PC-3 (cell line): Measurements from ENCODE around the gene CYP4F11. TPM values are rescaled to one million over a fixed set of nuclear protein-coding genes. Genes with fewer than 3 reads are reported as not detected.

ENCODE experiments used
- ATAC-seq: fragments of 200-7000 bp; cut with Tn5 transposase; 2 replicates; pipeline ENCODE4 v1.9.1; 2020; ENCODE audit warnings: mild to moderate bottlenecking, moderate library complexity
- BruUV-seq: library from RNA; stranded (reverse); fragments of 400-500 nt; replicated peaks from 2 replicates; lab custom pipeline; 2021; lab: Mats Ljungman, UMichigan
- CTCF ChIA-PET: fragments of 300-600 bp; sonication (Branson Sonifier 250); formaldehyde crosslinking; loops from one replicate; lab custom pipeline; 2022; ENCODE audit warnings: antibody characterized with exemption; lab: Charles Lee
- POLR2A ChIA-PET: fragments of 300-600 bp; sonication (Branson Sonifier 250); formaldehyde crosslinking; loops from one replicate; lab custom pipeline; 2022; ENCODE audit warnings: antibody characterized with exemption; ENCODE audit not compliant: unreplicated experiment; lab: Charles Lee
- DNase-seq: peaks from one replicate; pipeline ENCODE4 v3.0.0-alpha.2; 2015
- H2AFZ ChIP-seq: fragments of 300-600 bp; sonication (generic); 2 replicates; pipeline ENCODE4 v1.6.0; 2016; ENCODE audit warnings: antibody characterized with exemption, low read length
- H3F3A ChIP-seq: fragments of 300-600 bp; sonication (generic); one replicate; pipeline ENCODE4 v1.6.0; 2017; ENCODE audit warnings: antibody characterized with exemption, low read length, control low read depth, mild to moderate bottlenecking; ENCODE audit not compliant: unreplicated experiment
- H3K27ac ChIP-seq: fragments of 300-600 bp; sonication (generic); 2 replicates; pipeline ENCODE4 v1.5.1; 2016; ENCODE audit warnings: mild to moderate bottlenecking, low read length
- H3K27me3 ChIP-seq: fragments of 300-600 bp; sonication (generic); 2 replicates; pipeline ENCODE4 v1.6.1; 2016; ENCODE audit warnings: low read length, mixed read lengths
- H3K36me3 ChIP-seq: fragments of 300-600 bp; sonication (generic); 2 replicates; pipeline ENCODE4 v1.6.1; 2016; ENCODE audit warnings: low read depth, mixed run types, low read length, mixed read lengths
- H3K4me1 ChIP-seq: fragments of 300-600 bp; sonication (generic); 2 replicates; pipeline ENCODE4 v1.5.1; 2016; ENCODE audit warnings: low read length; ENCODE audit not compliant: insufficient read depth
- H3K4me2 ChIP-seq: fragments of 300-600 bp; sonication (generic); 2 replicates; pipeline ENCODE4 v1.6.0; 2016; ENCODE audit warnings: low read length
- H3K4me3 ChIP-seq: fragments of 300-600 bp; sonication (generic); 2 replicates; pipeline ENCODE4 v1.5.1; 2016; ENCODE audit warnings: mild to moderate bottlenecking, low read length, mixed read lengths
- H3K79me2 ChIP-seq: fragments of 300-600 bp; sonication (generic); 2 replicates; pipeline ENCODE4 v1.6.1; 2017; ENCODE audit warnings: low read length, mixed read lengths
- H3K9ac ChIP-seq: fragments of 300-600 bp; sonication (generic); 2 replicates; pipeline ENCODE4 v1.6.0; 2016; ENCODE audit warnings: mild to moderate bottlenecking, low read length
- H3K9me2 ChIP-seq: fragments of 300-600 bp; sonication (generic); replicated peaks from 2 replicates; pipeline ENCODE4 v1.6.1; 2016; ENCODE audit warnings: mixed run types, low read length, mixed read lengths
- H3K9me3 ChIP-seq: fragments of 300-600 bp; sonication (generic); 2 replicates; pipeline ENCODE4 v1.6.1; 2016; ENCODE audit warnings: low read length, mixed read lengths
- H4K20me1 ChIP-seq: fragments of 300-600 bp; sonication (generic); 2 replicates; pipeline ENCODE4 v1.6.1; 2016; ENCODE audit warnings: low read length, mixed read lengths
- EZH2 ChIP-seq: fragments of 300-600 bp; sonication (generic); IDR thresholded peaks from one replicate; pipeline ENCODE4 v1.6.1; 2017; ENCODE audit warnings: antibody characterized with exemption, mild to moderate bottlenecking, low read length; ENCODE audit not compliant: unreplicated experiment
- EZH2phosphoT487 ChIP-seq: fragments of 300-600 bp; sonication (generic); IDR thresholded peaks from 2 replicates; pipeline ENCODE4 v1.6.1; 2018; ENCODE audit warnings: mild to moderate bottlenecking, antibody characterized with exemption, low read length, borderline replicate concordance
- intact Hi-C: fragments of 100-400 bp; cut with micrococcal nuclease; formaldehyde crosslinking; loops from 2 replicates; pipeline ENCODE4 v1.9.0; 2023
- total RNA-seq: library from RNA; depleted of rRNA; stranded (reverse); fragments of >200 nt; gene quantifications from 2 replicates; pipeline ENCODE4 v1.2.3, GENCODE V29; 2014
- TF ChIP-seq, protein P1 (sequence below): fragments of 300-600 bp; sonication (generic); conservative IDR thresholded peaks from 2 replicates; pipeline ENCODE4 v1.5.1; 2017; ENCODE audit warnings: antibody characterized with exemption, low read depth, mild to moderate bottlenecking, low read length

Gene CYP4F11
- total RNA-seq, 1 experiment from 2014 or later = 0.11 TPM

DNA sequence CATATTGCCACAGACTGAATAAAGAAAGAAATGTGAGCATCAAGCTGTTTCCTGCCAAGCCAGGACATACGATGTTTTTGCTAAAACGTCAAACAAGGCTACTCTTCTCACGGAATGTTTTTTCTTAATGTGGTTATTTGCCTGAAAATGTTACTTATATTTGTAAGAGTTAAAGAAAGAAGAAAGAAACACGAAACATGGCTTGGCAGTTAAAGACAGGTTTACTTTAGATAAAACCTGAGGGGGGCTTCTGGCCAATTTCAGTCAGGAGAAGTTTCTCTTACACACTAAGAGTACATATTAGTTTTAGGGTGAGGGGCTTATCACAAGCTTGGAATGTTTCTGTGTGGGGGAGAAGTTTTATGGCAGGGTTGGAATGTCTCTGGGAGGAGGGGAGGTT lies 10.1 kb upstream of the CYP4F11 start:
- Histone ChIP-seq H3K27me3 (peaks cover 51% of the 10 kb centered on the region), H3K4me3 (no peak overlapping the region), H3K9ac (no peak overlapping the region), H2AFZ (no peak overlapping the region), H3K79me2 (no peaks in the 10 kb centered on the region), H3K4me2 (no peak overlapping the region), H3K9me3 (peaks cover 6% of the 10 kb centered on the region; the same call in 1 of the 2 replicates), H3K4me1 (no peaks in the 10 kb centered on the region), H3K9me2 (no peaks in the 10 kb centered on the region), H4K20me1 (no peaks in the 10 kb centered on the region), H3K27ac (no peak overlapping the region), H3K36me3 (no peaks in the 10 kb centered on the region), H3F3A (no peaks in the 10 kb centered on the region)
- no peak for ATAC-seq
- DNase-seq = no peak
- ChIA-PET CTCF (no interaction called here), POLR2A (no interaction called here)
- BruUV-seq = no TSS peak
- intact Hi-C loops = no loop called here
- TF ChIP-seq EZH2phosphoT487 = no peak
- no peak for TF ChIP-seq EZH2
- TF ChIP-seq, protein P1, sequence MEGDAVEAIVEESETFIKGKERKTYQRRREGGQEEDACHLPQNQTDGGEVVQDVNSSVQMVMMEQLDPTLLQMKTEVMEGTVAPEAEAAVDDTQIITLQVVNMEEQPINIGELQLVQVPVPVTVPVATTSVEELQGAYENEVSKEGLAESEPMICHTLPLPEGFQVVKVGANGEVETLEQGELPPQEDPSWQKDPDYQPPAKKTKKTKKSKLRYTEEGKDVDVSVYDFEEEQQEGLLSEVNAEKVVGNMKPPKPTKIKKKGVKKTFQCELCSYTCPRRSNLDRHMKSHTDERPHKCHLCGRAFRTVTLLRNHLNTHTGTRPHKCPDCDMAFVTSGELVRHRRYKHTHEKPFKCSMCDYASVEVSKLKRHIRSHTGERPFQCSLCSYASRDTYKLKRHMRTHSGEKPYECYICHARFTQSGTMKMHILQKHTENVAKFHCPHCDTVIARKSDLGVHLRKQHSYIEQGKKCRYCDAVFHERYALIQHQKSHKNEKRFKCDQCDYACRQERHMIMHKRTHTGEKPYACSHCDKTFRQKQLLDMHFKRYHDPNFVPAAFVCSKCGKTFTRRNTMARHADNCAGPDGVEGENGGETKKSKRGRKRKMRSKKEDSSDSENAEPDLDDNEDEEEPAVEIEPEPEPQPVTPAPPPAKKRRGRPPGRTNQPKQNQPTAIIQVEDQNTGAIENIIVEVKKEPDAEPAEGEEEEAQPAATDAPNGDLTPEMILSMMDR = no peak

DNA sequence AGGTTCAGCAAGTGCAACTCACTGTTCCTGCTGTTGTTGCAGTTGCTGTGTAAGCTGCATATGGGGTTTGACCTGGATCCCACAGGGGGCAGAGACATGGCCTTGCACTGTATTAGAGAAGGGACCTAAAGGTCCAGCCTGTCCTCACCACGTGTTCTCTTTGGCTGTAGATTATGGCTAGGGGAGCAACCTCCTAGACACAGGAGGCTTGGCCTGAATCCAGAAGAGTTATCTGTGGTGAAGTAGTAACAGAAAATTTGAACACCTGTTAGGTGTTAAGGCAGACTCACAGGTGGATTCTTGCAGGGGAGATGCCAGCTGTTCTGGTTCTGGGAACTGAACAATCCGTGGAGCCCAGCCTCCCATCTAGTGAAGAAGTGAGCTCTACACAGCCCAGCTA lies 3.4 kb upstream of the CYP4F11 start:
- Histone ChIP-seq H2AFZ (no peak overlapping the region), H3K36me3 (no peaks in the 10 kb centered on the region), H3K4me3 (no peak overlapping the region), H3K4me1 (peaks cover 6% of the 10 kb centered on the region), H3K9ac (no peak overlapping the region), H3K27ac (no peak overlapping the region), H3K9me3 (no peaks in the 10 kb centered on the region), H3K27me3 (peaks cover 36% of the 10 kb centered on the region), H3K4me2 (no peak overlapping the region), H4K20me1 (no peaks in the 10 kb centered on the region), H3K9me2 (no peaks in the 10 kb centered on the region), H3K79me2 (no peaks in the 10 kb centered on the region), H3F3A (no peaks in the 10 kb centered on the region)
- no peak for ATAC-seq
- CTCF ChIA-PET = no interaction called here
- TF ChIP-seq, protein P1 = no peak
- TF ChIP-seq EZH2 (no peak), EZH2phosphoT487 (no peak)
- no TSS peak for BruUV-seq
- no peak for DNase-seq
- intact Hi-C loops = no loop called here
- POLR2A ChIA-PET = no interaction called here

DNA sequence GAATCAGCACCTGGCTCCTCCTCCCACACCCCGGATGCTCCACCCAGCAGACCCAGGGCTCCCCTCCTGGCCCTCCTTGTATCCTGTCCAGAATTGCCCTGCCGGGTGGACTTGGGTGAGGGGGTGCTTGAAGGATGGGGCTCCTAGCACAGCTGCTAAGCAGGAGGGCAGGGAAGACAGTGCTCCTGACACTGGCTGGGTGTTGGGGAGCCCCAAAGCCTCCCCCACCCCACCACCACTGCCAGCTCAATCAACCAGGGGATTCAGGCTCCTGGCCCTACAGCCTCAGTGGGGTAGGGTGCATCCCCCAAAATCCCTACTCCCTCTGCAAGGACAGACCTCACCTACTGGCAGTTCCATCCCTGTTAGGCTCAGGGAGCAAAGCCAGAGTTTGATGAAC lies 2.6 kb upstream of the CYP4F11 start:
- no peak overlapping the region for H3K4me2 ChIP-seq
- BruUV-seq = no TSS peak
- H3K4me3 ChIP-seq = no peak overlapping the region
- no peaks in the 10 kb centered on the region for H4K20me1 ChIP-seq
- POLR2A ChIA-PET = no interaction called here
- H3K36me3 ChIP-seq = no peaks in the 10 kb centered on the region
- no peak overlapping the region for H3K9ac ChIP-seq
- intact Hi-C loops = no loop called here
- DNase-seq = no peak
- peaks cover 6% of the 10 kb centered on the region for H3K4me1 ChIP-seq
- H3K79me2 ChIP-seq = no peaks in the 10 kb centered on the region
- H3F3A ChIP-seq = no peaks in the 10 kb centered on the region
- H3K9me3 ChIP-seq = no peaks in the 10 kb centered on the region
- H3K27me3 ChIP-seq = peaks cover 28% of the 10 kb centered on the region
- ATAC-seq = no peak
- TF ChIP-seq, protein P1 = no peak
- no peak for TF ChIP-seq EZH2phosphoT487
- TF ChIP-seq EZH2 = no peak
- no peaks in the 10 kb centered on the region for H3K9me2 ChIP-seq
- no peak overlapping the region for H2AFZ ChIP-seq
- no peak overlapping the region for H3K27ac ChIP-seq
- CTCF ChIA-PET = no interaction called here
